GM13977 (cell line): Measurements from ENCODE around the gene TNXB.
"Not testable (repeated sequence)": the region's sequence is repeated elsewhere in the genome, so short reads cannot be mapped to it uniquely, and the experiment has no call there.

Experiments
- DNase-seq: peaks from one replicate; pipeline ENCODE4 v3.0.0; 2012; ENCODE audit warnings: low spot score
- in situ Hi-C: fragments of 300-500 bp; cut with MboI; formaldehyde crosslinking; loops from one replicate; pipeline ENCODE4 v1.12.0; 2022; ENCODE audit warnings: low sequenced_read_pairs, low pct_unique_long_range_greater_than_20kb, mixed read lengths, inconsistent platforms; ENCODE audit not compliant: unreplicated experiment
- TF ChIP-seq, protein P1 (sequence below): IDR thresholded peaks from 2 replicates; pipeline ENCODE4 v1.5.1; 2012; ENCODE audit warnings: mild to moderate bottlenecking, control low read depth; ENCODE audit not compliant: insufficient read depth; ENCODE audit errors: extremely low read depth, missing control alignments

TNXB gene

DNA sequence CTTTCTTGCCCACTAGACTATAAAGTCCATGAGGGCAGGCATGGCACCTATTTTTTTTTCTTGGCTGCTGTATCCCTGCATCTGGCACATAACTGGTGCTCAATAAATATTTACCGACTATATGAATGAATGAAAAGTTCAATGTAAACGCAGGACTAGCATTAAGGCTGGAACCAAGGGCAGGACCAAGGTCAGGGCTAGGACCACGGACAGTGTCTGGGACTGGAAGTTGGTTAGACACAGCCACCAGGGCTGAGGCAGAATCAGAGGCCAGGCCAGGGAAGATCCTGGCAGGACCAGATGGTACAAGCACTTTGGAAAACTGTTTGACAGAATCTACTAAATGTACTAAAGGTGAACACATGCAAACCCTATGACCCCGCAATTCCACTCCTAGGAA lies 3.7 kb downstream of the TNXB start:
- TF ChIP-seq, protein P1, sequence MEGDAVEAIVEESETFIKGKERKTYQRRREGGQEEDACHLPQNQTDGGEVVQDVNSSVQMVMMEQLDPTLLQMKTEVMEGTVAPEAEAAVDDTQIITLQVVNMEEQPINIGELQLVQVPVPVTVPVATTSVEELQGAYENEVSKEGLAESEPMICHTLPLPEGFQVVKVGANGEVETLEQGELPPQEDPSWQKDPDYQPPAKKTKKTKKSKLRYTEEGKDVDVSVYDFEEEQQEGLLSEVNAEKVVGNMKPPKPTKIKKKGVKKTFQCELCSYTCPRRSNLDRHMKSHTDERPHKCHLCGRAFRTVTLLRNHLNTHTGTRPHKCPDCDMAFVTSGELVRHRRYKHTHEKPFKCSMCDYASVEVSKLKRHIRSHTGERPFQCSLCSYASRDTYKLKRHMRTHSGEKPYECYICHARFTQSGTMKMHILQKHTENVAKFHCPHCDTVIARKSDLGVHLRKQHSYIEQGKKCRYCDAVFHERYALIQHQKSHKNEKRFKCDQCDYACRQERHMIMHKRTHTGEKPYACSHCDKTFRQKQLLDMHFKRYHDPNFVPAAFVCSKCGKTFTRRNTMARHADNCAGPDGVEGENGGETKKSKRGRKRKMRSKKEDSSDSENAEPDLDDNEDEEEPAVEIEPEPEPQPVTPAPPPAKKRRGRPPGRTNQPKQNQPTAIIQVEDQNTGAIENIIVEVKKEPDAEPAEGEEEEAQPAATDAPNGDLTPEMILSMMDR: no peak
- DNase-seq: no peak
- in situ Hi-C loops: no loop called here

DNA sequence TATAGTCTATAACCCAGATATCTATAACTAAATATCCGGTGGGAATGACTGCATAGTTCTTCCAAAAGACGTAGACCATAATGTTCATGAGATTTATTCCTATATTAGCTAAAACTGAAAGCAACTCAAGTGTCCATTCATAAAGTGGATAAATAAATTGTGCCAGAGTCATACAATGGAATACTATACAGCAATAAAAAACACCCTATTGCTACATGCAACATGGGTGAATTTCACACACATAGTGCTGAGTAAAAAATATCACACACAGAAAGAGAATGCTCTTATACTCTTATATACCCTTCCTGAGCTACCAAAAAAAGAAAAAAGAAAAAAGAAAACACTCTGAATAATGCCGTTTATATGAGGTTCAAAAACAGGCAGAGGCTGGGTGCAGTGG lies 6.9 kb downstream of the TNXB start:
- in situ Hi-C loops: no loop called here

DNA sequence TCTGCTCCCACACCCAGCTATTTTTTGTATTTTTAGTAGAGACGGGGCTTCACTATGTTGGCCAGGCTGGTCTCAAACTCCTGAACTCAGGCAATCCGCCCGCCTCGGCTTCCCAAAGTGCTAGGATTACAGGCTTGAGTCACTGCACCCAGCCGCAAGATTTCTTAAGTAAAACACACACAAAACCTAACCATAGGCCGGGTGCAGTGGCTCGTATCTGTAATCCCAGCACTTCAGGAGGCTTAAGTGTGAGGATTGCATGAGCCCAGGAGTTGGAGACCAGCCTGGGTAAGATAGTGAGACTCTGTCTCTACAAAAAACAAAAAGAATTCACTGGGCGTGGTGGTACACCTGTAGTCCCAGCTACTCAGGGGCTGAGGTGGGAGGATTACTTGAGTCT lies 8.9 kb downstream of the TNXB start:
- not testable (repeated sequence) for DNase-seq

More for the DNA sequence above, 6.9 kb downstream of the TNXB start:
- DNase-seq: no peak
- TF ChIP-seq, protein P1: no peak

DNA sequence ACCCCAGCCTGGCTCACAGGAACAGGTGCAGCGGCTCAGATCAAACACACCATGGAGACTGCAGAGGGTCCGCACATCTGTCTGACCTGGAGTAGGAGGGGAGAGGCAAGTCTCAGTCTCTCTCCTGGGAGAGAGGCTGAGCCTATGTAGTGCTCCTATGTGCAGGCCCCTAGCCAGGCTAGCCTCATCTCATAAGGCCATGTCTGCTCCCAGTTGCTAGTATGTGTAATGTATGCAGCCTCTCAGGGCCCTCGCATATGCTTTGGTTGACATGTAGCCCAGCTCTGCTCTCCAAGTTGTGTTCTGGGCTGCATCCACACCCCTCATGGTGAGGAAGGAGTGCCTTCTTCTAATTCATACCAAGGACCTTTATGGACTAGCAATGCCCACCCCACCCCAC lies 11.8 kb downstream of the TNXB start:
- DNase-seq: no peak
- in situ Hi-C loops: no loop called here

More for the DNA sequence above, 8.9 kb downstream of the TNXB start:
- in situ Hi-C loops: not testable (repeated sequence)

DNA sequence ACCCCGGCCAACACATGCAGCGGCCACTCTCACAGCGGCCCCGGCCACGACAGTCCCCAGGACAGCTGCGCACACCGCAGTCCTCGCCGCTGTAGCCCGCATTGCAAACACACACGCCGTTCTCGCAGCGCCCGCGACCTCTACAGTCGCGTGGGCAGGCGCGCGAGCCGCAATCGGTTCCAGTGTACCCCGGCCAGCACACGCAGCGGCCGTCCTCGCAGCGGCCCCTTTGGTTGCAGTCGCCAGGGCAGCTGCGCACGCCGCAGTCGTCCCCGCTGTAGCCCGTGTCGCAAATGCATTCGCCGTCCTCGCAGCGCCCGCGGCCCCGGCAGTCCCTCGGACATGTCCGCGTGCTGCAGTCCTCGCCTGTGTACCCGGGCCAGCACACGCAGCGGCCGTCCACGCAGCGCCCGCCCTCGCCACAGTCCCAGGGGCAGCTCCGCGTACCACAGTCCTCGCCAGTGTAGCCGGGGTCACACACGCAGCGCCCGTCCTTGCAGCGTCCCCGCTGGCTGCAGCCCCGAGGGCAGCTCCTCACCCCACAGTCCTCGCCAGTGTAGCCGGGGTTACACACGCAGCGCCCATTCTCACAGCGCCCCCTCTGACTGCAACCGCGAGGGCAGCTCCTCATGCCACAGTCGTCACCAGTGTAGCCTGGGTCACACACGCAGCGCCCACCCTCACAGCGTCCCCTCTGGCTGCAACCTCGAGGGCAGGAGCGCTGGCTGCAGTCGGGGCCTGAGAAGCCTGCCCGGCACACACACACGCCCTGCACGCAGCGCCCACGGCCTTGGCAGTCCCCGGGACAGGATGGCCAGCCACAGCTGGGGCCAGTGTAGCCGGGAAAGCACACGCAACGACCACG lies 12.5 kb downstream of the TNXB start:
- in situ Hi-C loops: no loop called here
- TF ChIP-seq, protein P1: no peak
- no peak for DNase-seq

More for the DNA sequence above, 11.8 kb downstream of the TNXB start:
- TF ChIP-seq, protein P1: no peak

DNA sequence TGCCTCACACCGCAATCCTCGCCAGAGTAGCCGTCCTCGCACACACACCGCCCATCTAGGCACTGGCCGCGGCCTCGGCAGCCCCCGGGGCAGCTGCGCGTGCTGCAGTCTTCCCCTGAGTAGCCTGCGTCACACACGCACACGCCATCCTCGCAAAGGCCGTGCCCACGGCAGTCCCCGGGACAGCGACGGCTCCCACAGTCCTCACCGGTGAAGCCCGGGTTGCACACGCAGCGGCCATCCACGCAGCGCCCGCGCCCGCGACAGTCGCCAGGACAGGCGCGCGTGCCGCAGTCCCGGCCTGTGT lies 13.1 kb downstream of the TNXB start:
- DNase-seq: no peak
- TF ChIP-seq, protein P1: no peak
- in situ Hi-C loops: no loop called here

DNA sequence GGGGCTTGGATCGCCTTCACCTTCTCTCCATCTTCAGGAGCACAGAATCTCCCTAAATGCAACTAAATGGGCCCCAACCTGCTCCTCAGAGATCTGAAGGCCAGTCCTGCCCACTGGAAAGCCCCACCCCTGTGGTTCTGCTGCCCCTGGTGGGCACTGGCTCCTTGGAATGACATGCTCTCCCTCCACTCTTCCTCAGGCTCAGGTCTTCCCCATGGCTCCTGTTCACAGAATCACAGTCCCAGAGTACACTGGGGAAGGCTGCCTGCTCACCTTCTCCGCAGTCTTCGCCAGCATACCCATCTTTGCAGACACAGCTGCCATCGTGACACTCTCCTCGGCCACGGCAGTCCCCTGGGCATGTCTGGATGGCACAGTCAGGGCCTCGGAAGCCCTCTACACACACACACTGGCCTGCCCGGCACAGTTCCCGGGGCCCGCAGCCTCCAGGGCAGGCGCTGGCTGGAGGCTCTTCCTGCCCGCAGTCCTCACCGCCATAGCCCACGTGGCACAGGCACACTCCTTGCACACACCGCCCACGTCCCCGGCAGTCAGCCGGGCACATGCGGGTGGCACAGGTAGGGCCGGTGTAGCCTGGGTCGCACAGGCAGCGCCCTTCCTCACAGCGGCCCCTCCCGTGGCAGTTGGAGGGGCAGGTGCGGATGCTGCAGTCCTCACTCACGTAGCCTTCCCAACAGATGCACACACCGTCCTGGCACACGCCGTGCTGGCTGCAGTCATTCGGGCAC lies 13.6 kb downstream of the TNXB start:
- in situ Hi-C loops: no loop called here
- no peak for DNase-seq
- TF ChIP-seq, protein P1: no peak
